Measurements from ENCODE around the gene RGS9.

DNA sequence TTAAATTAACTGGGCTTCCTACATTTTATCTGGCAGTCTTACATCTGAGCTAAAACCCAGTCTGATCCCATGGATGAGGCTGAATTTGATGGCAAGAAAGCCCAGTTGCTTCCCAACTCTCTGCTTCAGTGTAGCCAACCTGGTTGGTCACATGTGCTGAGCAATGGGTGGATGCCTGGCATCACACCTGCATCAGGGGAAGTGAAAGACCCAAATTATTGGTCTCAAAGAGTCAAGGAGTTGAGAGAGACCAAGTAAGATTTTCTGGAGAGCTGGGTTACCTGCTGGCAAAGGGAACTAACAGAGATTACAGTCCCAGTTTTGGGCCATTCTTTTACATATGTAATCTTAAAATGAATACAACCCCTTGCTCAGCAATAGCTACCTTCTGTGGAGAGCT, 38.8 kb downstream of the RGS9 start:
- TF ChIP-seq, protein P1, sequence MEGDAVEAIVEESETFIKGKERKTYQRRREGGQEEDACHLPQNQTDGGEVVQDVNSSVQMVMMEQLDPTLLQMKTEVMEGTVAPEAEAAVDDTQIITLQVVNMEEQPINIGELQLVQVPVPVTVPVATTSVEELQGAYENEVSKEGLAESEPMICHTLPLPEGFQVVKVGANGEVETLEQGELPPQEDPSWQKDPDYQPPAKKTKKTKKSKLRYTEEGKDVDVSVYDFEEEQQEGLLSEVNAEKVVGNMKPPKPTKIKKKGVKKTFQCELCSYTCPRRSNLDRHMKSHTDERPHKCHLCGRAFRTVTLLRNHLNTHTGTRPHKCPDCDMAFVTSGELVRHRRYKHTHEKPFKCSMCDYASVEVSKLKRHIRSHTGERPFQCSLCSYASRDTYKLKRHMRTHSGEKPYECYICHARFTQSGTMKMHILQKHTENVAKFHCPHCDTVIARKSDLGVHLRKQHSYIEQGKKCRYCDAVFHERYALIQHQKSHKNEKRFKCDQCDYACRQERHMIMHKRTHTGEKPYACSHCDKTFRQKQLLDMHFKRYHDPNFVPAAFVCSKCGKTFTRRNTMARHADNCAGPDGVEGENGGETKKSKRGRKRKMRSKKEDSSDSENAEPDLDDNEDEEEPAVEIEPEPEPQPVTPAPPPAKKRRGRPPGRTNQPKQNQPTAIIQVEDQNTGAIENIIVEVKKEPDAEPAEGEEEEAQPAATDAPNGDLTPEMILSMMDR (IDR thresholded peaks at IDR 0.05; ENCODE audit: poor library complexity), result no peak
- no peak for TF ChIP-seq EZH2 (IDR thresholded peaks at IDR 0.05; ENCODE audit: borderline replicate concordance)
